Body of pancreas (tissue), 4 donors: ENCODE data around the gene SH2D3C.

ENCODE experiments used
- CTCF ChIP-seq, 7 experiments: fragments of 450-650 bp in 4 of 7; fragments of 200-600 bp in 3 of 7; sonication (generic) in 3 of 7; IDR thresholded peaks; one replicate each; pipeline ENCODE4 v1.5.1; 2016 to 2019; ENCODE audit warnings: antibody characterized with exemption in 7 of 7
- POLR2A ChIP-seq, 3 donors: fragments of 450-650 bp; IDR thresholded peaks; one replicate each; pipeline ENCODE4 v1.6.1; 2016; ENCODE audit warnings: antibody characterized with exemption in 3 of 3, mild to moderate bottlenecking in 2 of 3

- no peak for TF ChIP-seq CTCF (IDR thresholded peaks at IDR 0.05)
- TF ChIP-seq POLR2A (IDR thresholded peaks at IDR 0.05) = no peak
Measured at GRCh38 chr9:127768698-127769097, 9.8 kb downstream of the SH2D3C start.
